HG03439 (cell line): ENCODE measurements around the gene WWC1.

Source experiments
- ATAC-seq: cut with Tn5 transposase; IDR thresholded peaks from one replicate; pipeline ENCODE4 v1.9.1; 2021; ENCODE audit warnings: mild to moderate bottlenecking, moderate library complexity; ENCODE audit not compliant: unreplicated experiment

Gene WWC1

DNA sequence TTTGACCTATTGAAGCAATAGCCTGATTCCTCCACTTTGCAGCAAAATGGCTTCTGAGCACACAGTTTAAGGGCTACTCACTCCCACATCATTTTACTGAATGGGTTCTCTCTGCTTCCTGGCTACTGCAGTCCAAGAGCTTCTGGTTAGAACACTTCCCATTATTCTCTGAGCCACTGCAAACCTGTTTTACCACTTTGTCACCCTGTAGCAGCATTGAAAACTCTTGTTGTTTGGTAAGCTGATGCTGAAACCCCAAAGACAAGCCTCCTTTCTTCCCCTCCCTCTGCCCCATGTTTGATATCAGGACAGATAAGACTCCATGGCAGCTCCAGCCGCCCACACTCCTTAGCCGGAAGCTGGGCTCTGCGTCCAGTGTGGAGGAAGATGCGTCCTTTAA is 110.4 kb downstream of the WWC1 start:
- ATAC-seq = no peak

DNA sequence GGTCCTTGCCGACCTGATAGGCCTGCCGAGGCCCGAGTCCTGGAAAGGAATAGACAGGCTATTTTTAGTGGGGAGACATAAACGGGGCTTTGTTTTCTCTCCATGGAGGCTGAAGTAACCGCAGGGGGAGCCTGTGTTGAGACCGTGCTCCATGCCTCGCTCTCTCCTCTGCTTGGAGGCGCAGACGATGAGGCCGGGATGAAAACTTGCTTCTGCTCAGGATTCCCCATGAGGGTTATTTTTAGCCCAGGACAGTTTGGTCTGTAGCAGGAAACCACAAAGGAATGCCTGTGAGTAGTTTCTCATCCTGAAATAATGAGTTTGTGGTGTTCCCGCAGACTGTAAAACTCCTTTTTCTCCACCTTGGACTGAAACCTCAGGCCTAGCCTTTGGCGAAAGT is 112.9 kb downstream of the WWC1 start:
- ATAC-seq = no peak

DNA sequence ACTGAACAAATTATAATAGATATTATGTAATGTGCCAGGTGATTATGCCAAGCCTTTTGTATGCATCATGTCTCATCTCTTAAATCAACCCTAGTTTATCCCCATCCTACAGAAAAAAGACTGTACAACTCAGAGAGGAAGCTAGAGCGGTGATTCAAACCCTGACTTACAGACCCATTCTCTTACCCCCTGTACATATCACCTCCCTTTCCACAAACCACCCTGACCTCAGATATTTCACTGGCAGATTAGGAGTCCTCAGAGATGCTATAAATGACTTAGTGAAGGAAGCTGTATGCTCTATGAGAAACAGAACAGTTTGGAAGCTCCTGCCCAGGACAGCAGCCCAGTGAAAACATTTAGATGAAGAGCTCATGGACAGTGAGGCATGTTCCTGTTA is 115.8 kb downstream of the WWC1 start:
- ATAC-seq = no peak

DNA sequence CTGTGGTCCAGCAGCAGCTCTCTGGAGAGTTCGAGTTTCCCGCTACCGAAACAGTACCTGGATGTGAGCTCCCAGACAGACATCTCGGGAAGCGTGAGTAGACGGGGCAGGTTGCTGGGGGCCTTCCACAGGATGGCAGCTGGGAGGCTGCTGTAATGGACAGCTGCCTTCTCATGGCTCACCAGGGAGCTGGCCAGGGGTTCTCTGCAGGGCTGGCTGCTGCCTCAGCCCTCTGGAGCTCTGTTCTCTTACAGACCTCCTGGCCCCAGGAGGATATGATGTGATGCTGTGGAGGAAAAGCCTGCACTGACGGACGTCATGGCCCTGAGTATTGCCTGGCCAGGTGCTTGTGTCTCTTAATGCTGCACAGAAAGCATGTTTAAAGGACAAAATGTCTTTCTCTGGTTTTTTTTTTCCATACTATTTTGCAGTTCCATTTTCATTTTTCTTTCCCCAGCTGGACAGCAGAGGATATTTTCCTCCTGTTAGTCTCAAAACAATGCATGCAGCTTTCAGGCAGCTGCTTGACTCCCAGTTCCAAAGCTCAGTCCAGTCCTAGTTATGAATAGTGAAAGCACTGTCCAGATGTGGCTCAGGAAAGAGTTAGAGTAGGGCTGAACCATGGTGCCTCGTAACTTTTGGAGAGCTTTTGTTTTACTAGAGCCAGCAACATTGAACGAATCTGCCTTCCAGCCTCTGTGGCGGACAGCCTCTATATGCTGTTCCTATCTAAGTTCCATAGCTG is 117.3 kb downstream of the WWC1 start:
- no peak for ATAC-seq

DNA sequence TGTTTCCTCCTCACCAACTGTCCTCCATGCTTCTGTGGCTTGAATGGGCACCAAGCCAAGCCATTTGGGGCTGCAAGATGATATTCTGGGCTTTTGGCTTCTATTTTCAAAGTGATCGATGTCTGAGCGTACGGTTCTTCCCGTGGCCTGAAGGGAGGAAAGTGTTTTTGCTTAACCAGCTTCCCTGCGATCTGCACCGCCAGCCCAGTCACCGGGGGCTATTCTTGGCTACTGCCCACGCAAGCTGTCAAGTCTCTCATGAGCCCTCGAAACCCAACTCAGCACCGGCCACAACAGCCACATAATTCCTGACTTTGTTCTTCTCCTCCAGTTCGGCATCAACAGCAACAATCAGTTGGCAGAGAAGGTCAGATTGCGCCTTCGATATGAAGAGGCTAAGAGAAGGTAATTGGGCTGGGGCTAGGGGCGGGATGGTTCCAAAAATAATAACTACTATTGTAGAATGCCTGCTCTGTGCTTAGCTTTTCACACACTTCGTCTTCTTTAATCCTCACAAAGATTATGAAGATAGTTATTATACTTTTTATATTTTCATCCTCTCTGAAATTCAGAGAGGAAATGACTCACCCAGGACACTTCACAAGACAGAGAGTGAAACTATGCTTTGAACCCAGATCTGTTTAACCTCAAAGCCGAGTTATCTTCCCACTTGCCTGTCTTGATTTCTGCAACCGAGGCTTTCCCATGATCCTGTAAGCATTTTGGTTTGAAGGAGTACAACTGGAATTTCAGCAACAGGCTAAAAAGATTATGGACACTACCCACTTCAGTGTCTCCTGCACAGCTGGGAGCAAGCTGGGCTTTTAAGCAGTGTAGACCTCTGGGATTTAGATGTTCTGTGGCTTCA is 118.4 kb downstream of the WWC1 start:
- peak; percentile 56 for ATAC-seq

DNA sequence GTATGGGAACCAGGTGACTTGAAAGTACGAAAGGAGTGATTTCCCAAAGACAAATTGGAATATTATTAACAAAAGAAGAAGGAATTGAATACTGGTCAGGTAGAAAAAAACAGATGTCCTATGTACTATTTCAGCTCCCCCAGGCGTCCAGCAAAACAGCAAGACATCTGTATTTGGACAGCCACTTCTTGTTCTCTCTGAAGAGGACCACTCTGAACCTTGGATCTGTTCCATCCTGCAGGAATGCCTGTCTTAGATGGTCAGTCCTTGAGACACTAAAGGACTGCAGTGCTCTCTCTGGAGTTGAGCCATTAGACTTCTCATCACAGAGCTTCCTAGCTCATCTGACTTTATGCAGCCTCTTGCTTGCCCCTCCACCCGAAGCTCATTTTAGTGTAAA is 120.4 kb downstream of the WWC1 start:
- no peak for ATAC-seq

DNA sequence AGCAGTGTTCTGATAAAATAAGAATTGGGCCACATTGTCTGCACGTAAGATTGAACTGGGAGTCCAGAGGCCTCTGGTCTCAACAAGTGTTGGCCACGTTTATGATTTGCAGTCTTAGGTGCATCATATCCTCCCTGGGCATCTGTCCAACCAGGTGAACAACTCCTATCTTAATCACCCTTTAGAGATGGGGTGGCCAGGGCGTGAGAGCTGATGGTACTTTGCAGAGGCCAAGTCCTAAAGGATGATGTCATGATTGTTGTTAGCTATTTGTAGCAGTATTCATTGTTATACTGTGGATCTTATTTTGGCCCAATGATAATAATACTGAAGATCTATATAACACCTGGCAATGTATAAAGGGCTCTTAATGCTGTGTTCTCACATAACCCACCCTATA is 121.6 kb downstream of the WWC1 start:
- ATAC-seq = no peak

DNA sequence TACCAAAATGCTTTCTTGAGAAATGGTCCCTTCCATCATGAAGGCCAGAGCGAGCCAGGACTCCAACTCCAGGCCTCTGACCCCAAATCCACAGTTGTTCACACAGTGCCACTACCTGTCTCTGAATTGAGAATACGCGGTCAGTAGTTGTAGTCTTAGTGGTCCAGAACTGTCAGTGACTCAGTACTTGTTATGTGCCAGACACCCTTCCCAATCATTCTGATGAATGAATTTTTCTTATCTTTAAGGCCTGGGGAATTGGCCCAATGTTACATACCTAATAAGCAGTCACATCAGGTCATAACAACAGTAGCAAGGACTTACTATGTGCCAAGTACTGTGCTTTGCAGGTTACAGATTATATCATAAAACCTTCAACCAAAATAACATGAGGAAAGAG is 122.2 kb downstream of the WWC1 start:
- ATAC-seq = no peak

DNA sequence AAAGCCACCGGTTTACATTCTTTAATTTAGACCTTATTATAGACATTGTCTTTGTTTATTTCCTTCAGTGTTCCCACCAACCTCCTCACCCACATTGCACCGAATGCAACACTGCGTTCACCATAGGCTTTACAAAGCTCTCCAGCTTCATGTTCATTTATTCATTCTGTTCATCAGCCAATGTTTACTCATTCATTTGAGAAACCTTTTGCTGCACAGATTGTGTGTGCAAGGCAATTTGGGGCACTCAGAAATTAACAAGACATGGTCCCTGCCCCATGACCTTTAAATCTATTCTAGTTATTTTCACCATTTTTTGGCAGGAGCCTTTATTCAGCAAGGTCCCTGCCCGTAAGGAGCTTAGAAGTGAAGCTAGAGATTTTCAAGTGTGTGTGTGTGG is 124.0 kb downstream of the WWC1 start:
- no peak for ATAC-seq

DNA sequence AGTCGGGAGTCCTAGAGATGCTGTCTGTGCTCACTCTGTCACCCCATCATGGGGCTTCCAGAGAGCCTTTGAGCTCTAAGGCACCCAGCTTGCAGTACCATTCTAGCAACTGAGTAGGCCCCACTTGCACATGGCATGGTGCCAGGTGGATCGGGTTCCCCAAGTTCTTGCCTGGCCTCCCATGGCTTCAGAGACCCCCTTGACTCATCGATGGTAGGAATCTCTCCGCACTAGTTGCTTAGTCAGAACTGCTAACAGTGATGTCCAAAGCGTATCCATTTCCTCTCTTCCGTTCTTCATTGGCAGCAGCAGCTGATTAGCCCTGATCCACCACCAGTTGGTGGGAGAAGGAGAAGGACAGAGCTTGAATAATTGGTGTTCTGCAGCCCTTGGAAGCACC is 124.5 kb downstream of the WWC1 start:
- ATAC-seq = no peak

DNA sequence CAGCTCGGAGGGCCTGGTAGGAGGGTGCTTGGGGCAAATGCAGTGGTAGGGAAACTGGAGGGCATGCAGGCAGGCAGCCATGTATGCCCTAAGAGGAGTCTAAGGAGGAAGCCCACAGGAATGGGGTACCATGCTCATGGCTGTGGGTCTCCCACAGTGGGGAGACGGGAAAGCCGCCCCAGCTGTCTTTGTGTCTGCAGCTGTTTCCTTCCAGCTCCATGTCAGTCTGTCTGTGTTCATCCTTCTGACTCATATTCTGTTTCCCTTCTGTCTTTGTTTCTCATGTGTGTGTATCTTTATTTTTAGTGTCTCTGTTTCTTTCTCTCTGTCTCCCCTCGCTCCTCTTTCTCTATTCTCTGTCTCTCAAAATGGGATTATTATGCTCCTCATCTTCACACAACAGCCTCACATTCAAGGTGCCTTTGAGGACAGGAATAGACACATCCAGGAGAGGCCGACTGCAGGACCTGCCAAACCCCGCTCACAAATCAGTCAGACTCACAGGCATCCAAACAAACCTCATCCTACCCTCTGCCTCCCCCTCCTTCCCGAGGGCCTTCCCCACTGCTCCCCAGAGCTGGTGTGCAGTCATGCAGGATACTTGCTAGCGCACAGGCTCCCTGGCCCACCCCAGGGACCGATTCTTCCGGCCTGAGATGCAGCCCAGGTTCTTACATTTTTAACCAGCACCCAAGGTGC is 126.4 kb downstream of the WWC1 start:
- ATAC-seq = no peak

DNA sequence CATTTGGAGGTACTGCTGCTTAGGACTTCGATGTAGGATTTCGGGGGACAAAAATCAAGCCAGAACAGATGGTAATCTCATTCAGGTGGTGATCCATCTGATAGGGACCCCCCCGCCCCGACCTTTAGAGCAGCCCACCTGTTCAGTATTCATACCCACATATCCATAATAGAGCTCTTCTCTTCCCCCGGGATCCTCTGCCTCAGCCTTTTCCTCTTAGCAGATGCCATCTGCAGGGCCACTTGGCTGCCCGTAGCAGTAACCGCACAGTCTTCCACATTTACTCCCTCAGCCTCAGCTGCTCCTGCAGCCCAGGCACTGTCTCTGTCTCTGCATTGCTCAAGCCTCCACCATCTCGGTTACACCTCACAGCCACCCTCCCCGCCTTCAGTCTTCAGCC is 129.0 kb downstream of the WWC1 start:
- ATAC-seq = no peak

DNA sequence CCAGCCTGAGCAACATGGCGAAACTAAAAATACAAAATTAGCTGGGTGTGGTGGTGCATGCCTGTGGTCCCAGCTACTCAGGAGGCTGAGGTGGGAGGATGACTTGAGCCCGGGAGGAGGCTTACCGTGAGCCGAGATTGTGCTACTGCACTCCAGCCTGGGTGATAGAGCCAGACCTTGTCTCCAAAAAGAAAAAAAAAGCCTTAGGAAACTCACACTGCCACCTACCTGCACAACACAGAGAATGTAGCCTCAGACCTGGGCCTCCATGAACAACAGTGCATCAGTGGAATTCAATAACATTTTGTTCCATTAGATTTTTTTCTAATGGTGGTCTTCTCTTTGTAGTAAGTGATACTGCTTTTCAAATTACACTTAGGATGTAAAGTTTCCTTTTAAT is 131.0 kb downstream of the WWC1 start:
- ATAC-seq = no peak

DNA sequence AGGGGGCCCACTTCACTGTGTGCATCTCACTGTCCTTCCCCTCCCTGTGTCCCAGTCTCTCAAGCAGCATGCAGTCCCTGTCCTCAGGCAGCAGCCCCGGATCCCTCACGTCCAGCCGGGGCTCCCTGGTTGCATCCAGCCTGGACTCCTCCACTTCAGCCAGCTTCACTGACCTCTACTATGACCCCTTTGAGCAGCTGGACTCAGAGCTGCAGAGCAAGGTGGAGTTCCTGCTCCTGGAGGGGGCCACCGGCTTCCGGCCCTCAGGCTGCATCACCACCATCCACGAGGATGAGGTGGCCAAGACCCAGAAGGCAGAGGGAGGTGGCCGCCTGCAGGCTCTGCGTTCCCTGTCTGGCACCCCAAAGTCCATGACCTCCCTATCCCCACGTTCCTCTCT is 132.0 kb downstream of the WWC1 start:
- ATAC-seq = no peak

DNA sequence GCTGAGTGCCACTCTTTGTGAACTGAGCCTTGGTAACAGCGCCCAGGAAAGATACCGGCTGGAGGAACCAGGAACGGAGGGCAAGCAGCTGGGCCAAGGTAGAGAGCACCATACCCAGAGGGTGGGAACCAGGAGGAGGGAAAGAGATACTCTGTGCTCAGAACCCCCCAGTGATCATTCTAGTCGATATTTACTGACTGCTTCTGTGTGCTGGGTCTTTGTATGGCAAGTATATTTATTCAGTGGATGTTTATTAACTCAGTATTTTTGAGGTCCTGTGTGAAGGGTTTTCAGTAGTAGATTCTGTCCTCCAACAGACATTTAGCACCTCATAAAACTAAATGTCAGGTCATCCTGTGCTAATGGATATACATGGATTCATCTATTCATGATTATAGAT is 132.5 kb downstream of the WWC1 start:
- ATAC-seq = no peak

DNA sequence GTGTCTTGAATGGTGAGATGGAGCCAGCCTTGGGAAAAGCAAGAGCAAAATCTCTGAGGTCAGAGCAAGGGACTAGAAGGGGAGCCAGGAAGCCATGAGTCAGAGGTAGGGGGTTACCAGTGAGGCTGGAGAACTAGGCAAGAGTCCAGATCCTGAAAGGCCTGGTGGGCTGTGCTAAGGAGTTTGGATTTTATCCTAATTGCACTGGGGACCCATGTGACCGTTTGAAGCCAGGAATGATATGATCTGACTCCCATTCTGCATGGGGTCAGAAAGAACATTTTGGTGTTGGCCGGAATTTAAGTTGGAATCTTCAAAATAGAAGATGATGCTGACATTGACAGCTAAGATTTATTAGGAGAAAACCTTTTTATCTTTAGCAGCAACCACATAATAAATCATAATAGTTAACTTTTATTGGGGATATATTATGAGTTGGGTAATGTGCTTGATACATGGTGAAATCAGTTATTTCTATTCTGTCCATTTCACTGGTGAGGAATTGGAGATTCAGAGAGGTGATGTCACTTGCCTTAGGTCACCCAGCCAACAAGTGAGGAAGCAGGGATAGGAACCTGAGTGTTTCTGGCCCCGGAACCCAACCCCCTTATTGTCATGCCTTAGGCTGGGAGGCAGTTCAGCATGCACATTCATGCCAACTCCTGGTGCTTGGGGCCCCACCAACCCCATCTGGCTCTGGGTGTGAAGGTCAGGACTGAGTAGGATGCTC is 133.3 kb downstream of the WWC1 start:
- no peak for ATAC-seq

DNA sequence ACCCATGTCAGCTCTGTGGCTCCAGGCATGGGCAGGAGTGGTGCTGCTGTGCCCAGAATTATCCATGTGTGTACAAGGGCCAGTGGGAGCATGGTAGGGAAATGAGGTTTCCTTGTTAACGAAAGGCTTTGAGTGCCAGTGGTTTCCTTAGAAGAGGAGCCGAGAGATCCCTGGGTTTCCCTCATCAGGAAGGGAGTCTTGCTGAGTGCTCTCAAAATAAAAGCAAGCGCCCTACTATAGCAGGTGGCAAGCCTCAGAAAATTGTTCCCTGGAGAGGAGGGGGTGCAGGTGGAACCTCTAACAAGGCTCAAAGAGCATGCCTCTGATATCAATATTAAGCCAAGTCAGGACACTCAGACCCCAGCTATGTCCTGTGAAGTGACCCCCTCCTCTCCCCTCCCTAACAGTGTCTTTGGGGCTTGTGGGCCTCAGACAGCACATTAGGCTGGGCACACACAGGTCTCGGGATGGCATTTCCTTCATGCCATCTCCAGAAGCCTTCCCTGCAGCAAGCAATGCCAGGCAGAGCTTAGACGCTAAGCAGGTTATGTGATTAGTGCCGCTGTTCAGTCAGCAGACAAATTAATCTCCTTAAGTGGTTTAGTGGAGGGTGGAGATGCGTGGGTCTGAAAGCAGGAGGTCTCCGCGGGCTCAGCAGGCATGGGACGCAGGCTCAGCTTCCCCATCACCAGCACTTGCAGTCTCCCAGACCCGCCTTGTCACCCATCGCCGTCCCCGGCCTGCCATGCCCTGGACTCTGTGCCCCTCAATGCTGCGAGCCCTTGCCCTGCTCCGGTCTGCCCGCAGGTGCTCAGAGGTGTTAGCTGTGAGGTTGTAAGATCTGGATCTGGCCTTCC is 134.8 kb downstream of the WWC1 start:
- ATAC-seq = no peak

DNA sequence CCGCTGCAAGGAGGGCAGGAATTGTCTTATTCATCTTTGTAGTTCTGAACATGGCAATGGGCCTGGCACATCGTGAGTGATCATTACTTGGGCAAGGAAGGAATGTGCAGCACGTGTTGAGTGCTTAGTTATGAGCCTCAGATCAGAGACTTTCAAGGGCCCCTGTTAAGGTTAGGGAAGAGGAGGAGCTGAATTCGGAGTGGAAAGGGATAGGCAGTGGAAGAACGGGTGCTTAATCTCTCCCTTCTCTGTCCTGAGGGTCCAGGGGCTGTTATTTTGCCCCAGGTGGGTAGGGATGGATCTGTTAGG is 135.4 kb downstream of the WWC1 start:
- ATAC-seq = no peak

DNA sequence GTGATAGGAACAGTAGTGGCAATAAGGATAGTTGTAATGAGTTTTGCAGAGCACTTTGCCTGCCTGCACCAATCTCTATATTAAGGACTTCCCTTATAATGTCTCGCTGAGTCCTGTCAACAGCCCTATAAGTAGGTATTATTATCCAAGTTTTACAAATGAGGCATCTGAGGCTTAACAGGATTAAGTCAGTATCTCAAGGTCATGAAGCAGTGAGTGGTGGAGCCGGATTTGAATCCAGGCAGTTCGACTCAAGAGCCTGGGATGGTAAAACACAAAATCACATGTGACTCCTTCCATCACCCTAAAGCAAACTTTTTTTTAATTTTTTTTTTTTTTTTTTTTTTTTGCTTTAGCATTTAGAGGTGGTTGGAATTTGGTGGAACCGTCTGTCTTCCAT is 135.8 kb downstream of the WWC1 start:
- ATAC-seq = no peak

DNA sequence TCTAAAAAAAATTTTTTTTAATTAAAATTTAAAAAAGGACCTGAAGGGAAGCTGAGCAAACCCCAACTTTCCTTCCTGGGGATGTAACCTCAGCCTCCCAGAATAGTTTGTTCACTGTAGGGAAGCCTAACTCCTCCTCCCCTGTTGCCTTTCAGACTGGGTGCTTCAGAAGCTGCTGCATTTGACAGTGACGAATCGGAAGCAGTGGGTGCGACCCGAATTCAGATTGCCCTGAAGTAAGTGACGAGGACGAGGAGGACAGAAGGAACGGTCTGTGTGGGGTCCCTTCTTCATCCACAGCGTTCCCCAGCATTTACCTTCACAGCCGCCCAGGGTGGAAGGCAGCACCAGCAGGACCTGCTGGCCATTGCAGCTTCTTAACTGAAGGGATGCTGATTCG is 137.1 kb downstream of the WWC1 start:
- ATAC-seq = no peak
